Measurements from ENCODE around the gene H6PD. TPM values are rescaled to one million over a fixed set of nuclear protein-coding genes. Genes with fewer than 3 reads are reported as not detected.

H6PD gene
- total and polyA plus RNA-seq, 2 donors (not counting 3 experiments of a cell fraction or from before 2014, with no cell fraction given) = 24.5 to 29.0 TPM

- TF ChIP-seq EZH2 (IDR thresholded peaks at IDR 0.05; ENCODE audit: borderline replicate concordance, low read depth, low read length, severe bottlenecking) = no peak
- no peak for TF ChIP-seq MYC (IDR thresholded peaks at IDR 0.05; ENCODE audit: low read depth, low read length)
- no peak for TF ChIP-seq POLR2A (IDR thresholded peaks at IDR 0.05; ENCODE audit: low read depth, low read length)
- no peak for TF ChIP-seq POLR2AphosphoS5 (IDR thresholded peaks at IDR 0.05; ENCODE audit: insufficient read depth, low read depth, low read length)
- TF ChIP-seq MAX (IDR thresholded peaks at IDR 0.05; ENCODE audit: insufficient read depth, insufficient read length) = no peak
- ChIA-PET POLR2A (no interaction called here), CTCF (interaction anchor here (0.6 to 4.9 kb wide), 5 partner anchors 11 to 212 kb away, joined by 3 to 27 read pairs (median 5); no protein-coding TSS in a partner anchor)
- no peaks in the 10 kb centered on the region for H4K20me1 ChIP-seq (replicated peaks; ENCODE audit: control insufficient read depth, extremely low read depth, insufficient read depth, low read length)
- no peak overlapping the region for H3K9ac ChIP-seq (replicated peaks; ENCODE audit: extremely low read depth, insufficient read depth, low read length)
- H3K4me3 ChIP-seq (replicated peaks in 1 of 3; ENCODE audit: insufficient read depth in 1 of 3, low read depth in 1 of 3, low read length in 3 of 3) = no peak overlapping the region
- H3K4me2 ChIP-seq (ENCODE audit: insufficient read depth, low read length) = no peak overlapping the region
- dilution Hi-C loops (cut with MboI; ENCODE audit: extremely low pct_ligation_motif_present, low sequenced_read_pairs) (no loop called here), intact Hi-C loops (cut with micrococcal nuclease) (no loop called here)
- DNase-seq (ENCODE audit: low read depth, low spot score) (no peak), FAIRE-seq (no peak)
- no peak overlapping the region for H3K27ac ChIP-seq (ENCODE audit: insufficient read depth, low read depth, low read length)
- no TSS peak for BruUV-seq (replicated peaks)
- no peaks in the 10 kb centered on the region for H3K79me2 ChIP-seq (ENCODE audit: control insufficient read depth, insufficient read depth, low read length)
- H3K9me3 ChIP-seq (replicated peaks; ENCODE audit: control insufficient read depth, insufficient read depth, low read length) = no peaks in the 10 kb centered on the region
- no peaks in the 10 kb centered on the region for H3K9me1 ChIP-seq (replicated peaks; ENCODE audit: control insufficient read depth, extremely low read depth, insufficient read depth, low read length)
- no peaks in the 10 kb centered on the region for H3K27me3 ChIP-seq (ENCODE audit: control insufficient read depth in 2 of 2, insufficient read depth in 2 of 2, low read length in 2 of 2)
- no peak overlapping the region for H2AFZ ChIP-seq (ENCODE audit: low read depth, low read length)
- H3K4me1 ChIP-seq (ENCODE audit: control insufficient read depth, extremely low read depth, insufficient read depth, low read length) = peaks cover 17% of the 10 kb centered on the region
- no peaks in the 10 kb centered on the region for H3K36me3 ChIP-seq (ENCODE audit: control insufficient read depth in 2 of 2, extremely low read depth in 1 of 2, insufficient read depth in 2 of 2, low read length in 2 of 2)
Measured at GRCh38 chr1:9279172-9279840, 44.7 kb downstream of the H6PD start.

- intact Hi-C loops (cut with micrococcal nuclease) (no loop called here), dilution Hi-C loops (cut with MboI; ENCODE audit: extremely low pct_ligation_motif_present, low sequenced_read_pairs) (no loop called here)
- H2AFZ ChIP-seq (ENCODE audit: low read depth, low read length) = peak overlapping the region; percentile 39
- no peaks in the 10 kb centered on the region for H3K9me1 ChIP-seq (replicated peaks; ENCODE audit: control insufficient read depth, extremely low read depth, insufficient read depth, low read length)
- POLR2A ChIA-PET = no interaction called here
- H3K4me2 ChIP-seq (ENCODE audit: insufficient read depth, low read length) = peak overlapping the region; percentile 4
- H3K27ac ChIP-seq (ENCODE audit: insufficient read depth, low read depth, low read length) = no peak overlapping the region
- DNase-seq (ENCODE audit: low read depth, low spot score) (peak; percentile 70), FAIRE-seq (peak; percentile 83)
- no peaks in the 10 kb centered on the region for H3K27me3 ChIP-seq (ENCODE audit: control insufficient read depth in 2 of 2, insufficient read depth in 2 of 2, low read length in 2 of 2)
- CTCF ChIA-PET = interaction anchor here (0.6 to 4.9 kb wide), 7 partner anchors 9 to 211 kb away, joined by 3 to 27 read pairs (median 7); partner anchors contain the start of gene SPSB1
- no peaks in the 10 kb centered on the region for H3K79me2 ChIP-seq (ENCODE audit: control insufficient read depth, insufficient read depth, low read length)
- BruUV-seq (replicated peaks) = no TSS peak
- H3K36me3 ChIP-seq (ENCODE audit: control insufficient read depth in 2 of 2, extremely low read depth in 1 of 2, insufficient read depth in 2 of 2, low read length in 2 of 2) = no peaks in the 10 kb centered on the region
- H3K9ac ChIP-seq (replicated peaks; ENCODE audit: extremely low read depth, insufficient read depth, low read length) = no peak overlapping the region
- no peaks in the 10 kb centered on the region for H3K9me3 ChIP-seq (replicated peaks; ENCODE audit: control insufficient read depth, insufficient read depth, low read length)
- H3K4me3 ChIP-seq (replicated peaks in 1 of 3; ENCODE audit: insufficient read depth in 1 of 3, low read depth in 1 of 3, low read length in 3 of 3) = no peak overlapping the region
- H4K20me1 ChIP-seq (replicated peaks; ENCODE audit: control insufficient read depth, extremely low read depth, insufficient read depth, low read length) = no peaks in the 10 kb centered on the region
- no peak for TF ChIP-seq MYC (IDR thresholded peaks at IDR 0.05; ENCODE audit: low read depth, low read length)
- TF ChIP-seq CTCF (IDR thresholded peaks at IDR 0.05; ENCODE audit: extremely low read depth in 1 of 2, insufficient read depth in 1 of 2, low read depth in 1 of 2, low read length in 2 of 2) = no peak
- no peak for TF ChIP-seq GATA2 (IDR thresholded peaks at IDR 0.05; ENCODE audit: insufficient read depth, insufficient read length, low read depth, low read length)
- no peak for TF ChIP-seq FOS (IDR thresholded peaks at IDR 0.05; ENCODE audit: borderline replicate concordance, insufficient read depth, low read length)
- TF ChIP-seq MAX (IDR thresholded peaks at IDR 0.05; ENCODE audit: insufficient read depth, insufficient read length) = no peak
- TF ChIP-seq POLR2AphosphoS5 (IDR thresholded peaks at IDR 0.05; ENCODE audit: insufficient read depth, low read depth, low read length) = no peak
- TF ChIP-seq JUN (IDR thresholded peaks at IDR 0.05; ENCODE audit: borderline replicate concordance, insufficient read depth, insufficient read length, low read depth) = no peak
- TF ChIP-seq EZH2 (IDR thresholded peaks at IDR 0.05; ENCODE audit: borderline replicate concordance, low read depth, low read length, severe bottlenecking) = no peak
- no peak for TF ChIP-seq POLR2A (IDR thresholded peaks at IDR 0.05; ENCODE audit: low read depth, low read length)
- peaks cover 14% of the 10 kb centered on the region for H3K4me1 ChIP-seq (ENCODE audit: control insufficient read depth, extremely low read depth, insufficient read depth, low read length)
Measured at GRCh38 chr1:9280015-9280860, 45.7 kb downstream of the H6PD start.
